Endothelial cell (in vitro differentiated cells): ENCODE results near the gene DMBX1. TPM values are rescaled to one million over a fixed set of nuclear protein-coding genes. Genes with fewer than 3 reads are reported as not detected.

Experiments used
- DNase-seq: peaks from one replicate; pipeline ENCODE4 v3.0.0; 2021; ENCODE audit warnings: low spot score
- H3K27ac Mint-ChIP-seq: one replicate; pipeline ENCODE4 v1.8.0; 2021; ENCODE audit warnings: mixed read lengths, inconsistent platforms; ENCODE audit not compliant: unreplicated experiment
- H3K27me3 Mint-ChIP-seq: one replicate; pipeline ENCODE4 v1.8.0; 2021; ENCODE audit warnings: mild to moderate bottlenecking, moderate library complexity, mixed read lengths, inconsistent platforms; ENCODE audit not compliant: unreplicated experiment
- H3K36me3 Mint-ChIP-seq: one replicate; pipeline ENCODE4 v1.8.0; 2021; ENCODE audit warnings: mild to moderate bottlenecking, low read depth, mixed read lengths, inconsistent platforms; ENCODE audit not compliant: unreplicated experiment
- H3K4me1 Mint-ChIP-seq: one replicate; pipeline ENCODE4 v1.8.0; 2021; ENCODE audit warnings: mild to moderate bottlenecking, mixed read lengths, inconsistent platforms; ENCODE audit not compliant: unreplicated experiment
- H3K4me3 Mint-ChIP-seq: one replicate; pipeline ENCODE4 v1.8.0; 2021; ENCODE audit warnings: mild to moderate bottlenecking, mixed read lengths, inconsistent platforms; ENCODE audit not compliant: unreplicated experiment
- H3K9me3 Mint-ChIP-seq: one replicate; pipeline ENCODE4 v1.8.0; 2021; ENCODE audit warnings: mixed read lengths, inconsistent platforms; ENCODE audit not compliant: unreplicated experiment
- CTCF ChIP-seq: fragments of 200-600 bp; sonication (generic); IDR thresholded peaks from one replicate; pipeline ENCODE4 v1.5.0; 2021; ENCODE audit warnings: antibody characterized with exemption; ENCODE audit not compliant: unreplicated experiment
- total RNA-seq: library from RNA; stranded (reverse); fragmentation: NEBNext Ultra II Directional; extraction: Animal tissue kit (Norgen Biotek cat#: 25700); gene quantifications from one replicate; pipeline ENCODE4 v1.2.1, GENCODE V29; 2021; ENCODE audit not compliant: unreplicated experiment

Gene DMBX1
- total RNA-seq, 1 donor from 2014 or later: not detected

- no peak overlapping the region for H3K4me3 Mint-ChIP-seq
- no peak for TF ChIP-seq CTCF
- H3K27me3 Mint-ChIP-seq: peaks cover 17% of the 10 kb centered on the region
- no peak overlapping the region for H3K27ac Mint-ChIP-seq
- H3K9me3 Mint-ChIP-seq: no peaks in the 10 kb centered on the region
- no peaks in the 10 kb centered on the region for H3K36me3 Mint-ChIP-seq
- no peak for DNase-seq
- H3K4me1 Mint-ChIP-seq: peaks cover 2% of the 10 kb centered on the region
Observed at GRCh38 chr1:46481961-46482360, 7.7 kb upstream of the DMBX1 start.

GRCh38 chr1:46483589-46483988, 6.0 kb upstream of the DMBX1 start:
- peaks cover 4% of the 10 kb centered on the region for H3K4me1 Mint-ChIP-seq
- peaks cover 20% of the 10 kb centered on the region for H3K27me3 Mint-ChIP-seq
- no peaks in the 10 kb centered on the region for H3K36me3 Mint-ChIP-seq
- H3K9me3 Mint-ChIP-seq: no peaks in the 10 kb centered on the region
- H3K4me3 Mint-ChIP-seq: no peak overlapping the region
- H3K27ac Mint-ChIP-seq: no peak overlapping the region
- TF ChIP-seq CTCF: no peak
- DNase-seq: no peak

GRCh38 chr1:46484783-46485490, 4.7 kb upstream of the DMBX1 start:
- DNase-seq: no peak
- H3K9me3 Mint-ChIP-seq: no peaks in the 10 kb centered on the region
- no peak for TF ChIP-seq CTCF
- peaks cover 29% of the 10 kb centered on the region for H3K27me3 Mint-ChIP-seq
- no peaks in the 10 kb centered on the region for H3K36me3 Mint-ChIP-seq
- no peak overlapping the region for H3K27ac Mint-ChIP-seq
- peaks cover 11% of the 10 kb centered on the region for H3K4me1 Mint-ChIP-seq
- no peak overlapping the region for H3K4me3 Mint-ChIP-seq

DNA sequence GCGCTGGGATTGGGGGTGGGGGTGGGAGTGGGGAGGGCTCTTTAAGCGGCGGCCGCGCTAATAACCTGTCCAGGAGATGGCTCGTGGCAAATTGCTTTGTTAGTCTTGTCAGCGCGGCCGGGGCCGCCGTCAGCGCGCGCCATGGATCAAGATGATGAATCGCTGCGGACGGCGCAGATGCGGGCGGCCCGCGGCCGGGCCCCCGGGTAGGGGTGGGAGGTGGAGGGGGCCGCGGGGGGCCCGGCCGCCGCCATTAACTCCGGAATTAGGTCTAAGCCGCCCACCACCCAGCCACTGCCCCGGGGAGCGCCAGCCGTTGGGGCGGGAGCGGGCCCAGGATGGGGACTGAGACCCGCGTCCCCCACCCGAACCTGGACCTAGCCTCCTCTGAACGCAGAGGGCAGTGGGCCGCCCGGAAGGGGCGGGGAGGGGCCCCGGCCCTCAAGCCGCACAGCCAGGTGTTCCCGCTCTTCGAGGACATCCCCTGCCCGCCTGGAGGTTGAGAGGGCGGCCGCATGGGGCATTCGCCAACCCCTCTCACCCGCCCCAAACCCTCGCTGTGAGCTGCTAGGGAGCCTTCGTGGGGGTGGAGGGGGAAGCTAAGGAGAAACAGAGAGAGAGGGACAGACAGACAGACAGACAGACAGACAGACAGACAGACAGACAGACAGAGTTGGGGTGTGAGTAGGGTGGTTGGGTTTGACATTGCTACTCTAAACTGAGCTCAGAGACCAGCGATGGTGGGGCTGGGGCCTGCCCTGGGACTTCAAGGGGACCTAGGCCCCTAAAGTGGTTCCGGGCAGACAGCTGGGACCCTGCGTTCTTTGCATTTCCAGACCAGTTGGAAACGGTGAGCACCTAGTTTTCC, 3.8 kb upstream of the DMBX1 start:
- no peak overlapping the region for H3K4me3 Mint-ChIP-seq
- no peak for DNase-seq
- H3K4me1 Mint-ChIP-seq: peaks cover 14% of the 10 kb centered on the region
- no peak for TF ChIP-seq CTCF
- H3K9me3 Mint-ChIP-seq: no peaks in the 10 kb centered on the region
- H3K27ac Mint-ChIP-seq: no peak overlapping the region
- peaks cover 29% of the 10 kb centered on the region for H3K27me3 Mint-ChIP-seq
- H3K36me3 Mint-ChIP-seq: no peaks in the 10 kb centered on the region
